Body of pancreas (tissue), 4 donors: ENCODE results near the gene SMPDL3B.

Source experiments
- POLR2A ChIP-seq, 3 donors: fragments of 450-650 bp; IDR thresholded peaks; one replicate each; pipeline ENCODE4 v1.6.1; 2016; ENCODE audit warnings: antibody characterized with exemption in 3 of 3, mild to moderate bottlenecking in 2 of 3
- TF ChIP-seq, protein P1 (sequence below), 7 experiments: fragments of 450-650 bp in 4 of 7; fragments of 200-600 bp in 3 of 7; sonication (generic) in 3 of 7; IDR thresholded peaks; one replicate each; pipeline ENCODE4 v1.5.1; 2016 to 2019; ENCODE audit warnings: antibody characterized with exemption in 7 of 7

DNA sequence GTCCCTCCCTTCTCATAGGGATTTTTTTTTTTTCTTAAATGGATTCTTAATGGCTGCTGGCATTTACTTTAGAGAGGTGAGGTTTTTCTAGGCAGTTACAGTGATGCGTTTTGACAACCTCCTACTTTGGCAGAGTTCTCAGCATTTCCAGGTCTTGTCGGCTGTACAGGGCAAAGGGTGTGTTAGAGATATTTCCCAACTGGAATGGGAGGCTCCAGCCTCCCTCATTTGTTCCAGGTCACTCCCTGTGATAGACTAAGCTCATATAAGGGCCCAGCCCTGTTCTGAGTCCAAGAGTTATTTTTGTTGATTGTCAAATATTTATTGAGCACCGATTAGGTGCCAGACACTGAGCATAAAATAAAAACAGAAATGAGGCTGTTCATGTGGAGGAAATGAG lies 17.3 kb downstream of the SMPDL3B start:
- TF ChIP-seq, protein P1, sequence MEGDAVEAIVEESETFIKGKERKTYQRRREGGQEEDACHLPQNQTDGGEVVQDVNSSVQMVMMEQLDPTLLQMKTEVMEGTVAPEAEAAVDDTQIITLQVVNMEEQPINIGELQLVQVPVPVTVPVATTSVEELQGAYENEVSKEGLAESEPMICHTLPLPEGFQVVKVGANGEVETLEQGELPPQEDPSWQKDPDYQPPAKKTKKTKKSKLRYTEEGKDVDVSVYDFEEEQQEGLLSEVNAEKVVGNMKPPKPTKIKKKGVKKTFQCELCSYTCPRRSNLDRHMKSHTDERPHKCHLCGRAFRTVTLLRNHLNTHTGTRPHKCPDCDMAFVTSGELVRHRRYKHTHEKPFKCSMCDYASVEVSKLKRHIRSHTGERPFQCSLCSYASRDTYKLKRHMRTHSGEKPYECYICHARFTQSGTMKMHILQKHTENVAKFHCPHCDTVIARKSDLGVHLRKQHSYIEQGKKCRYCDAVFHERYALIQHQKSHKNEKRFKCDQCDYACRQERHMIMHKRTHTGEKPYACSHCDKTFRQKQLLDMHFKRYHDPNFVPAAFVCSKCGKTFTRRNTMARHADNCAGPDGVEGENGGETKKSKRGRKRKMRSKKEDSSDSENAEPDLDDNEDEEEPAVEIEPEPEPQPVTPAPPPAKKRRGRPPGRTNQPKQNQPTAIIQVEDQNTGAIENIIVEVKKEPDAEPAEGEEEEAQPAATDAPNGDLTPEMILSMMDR (IDR thresholded peaks at IDR 0.05) = no peak
- no peak for TF ChIP-seq POLR2A (IDR thresholded peaks at IDR 0.05)
